H9 (cell line): ENCODE measurements around the gene KRTAP20-2. TPM values are rescaled to one million over a fixed set of nuclear protein-coding genes. Genes with fewer than 3 reads are reported as not detected.

Source experiments
- DNase-seq: peaks from one replicate; pipeline ENCODE4 v3.0.0-alpha.2; 2017
- H2AFZ ChIP-seq: one replicate; pipeline ENCODE4 v1.6.1; 2013; ENCODE audit warnings: mild to moderate bottlenecking, low read length, control low read depth, moderate library complexity
- H2AK5ac ChIP-seq: 2 replicates; pipeline ENCODE4 v1.6.1; 2013; ENCODE audit warnings: low read length, control low read depth, mixed read lengths; ENCODE audit not compliant: insufficient read length
- H2BK120ac ChIP-seq: one replicate; pipeline ENCODE4 v1.6.1; 2013; ENCODE audit warnings: low read depth, mild to moderate bottlenecking, low read length, control low read depth, inconsistent platforms; ENCODE audit not compliant: poor library complexity, severe bottlenecking
- H2BK12ac ChIP-seq: 2 replicates; pipeline ENCODE4 v1.6.1; 2013; ENCODE audit warnings: low read length, control low read depth, mixed read lengths, low read depth; ENCODE audit not compliant: insufficient read length
- H2BK15ac ChIP-seq: 2 replicates; pipeline ENCODE4 v1.6.1; 2013; ENCODE audit warnings: low read depth, low read length, control low read depth
- H2BK20ac ChIP-seq: one replicate; pipeline ENCODE4 v1.6.1; 2013; ENCODE audit warnings: low read depth, mild to moderate bottlenecking, low read length, control low read depth, inconsistent platforms; ENCODE audit not compliant: poor library complexity, severe bottlenecking
- H2BK5ac ChIP-seq: 2 replicates; pipeline ENCODE4 v1.6.1; 2013; ENCODE audit warnings: low read length, control low read depth, mixed read lengths; ENCODE audit not compliant: insufficient read length
- H3K14ac ChIP-seq: 2 replicates; pipeline ENCODE4 v1.6.1; 2013; ENCODE audit warnings: low read length, control low read depth; ENCODE audit not compliant: insufficient read depth
- H3K18ac ChIP-seq: 2 replicates; pipeline ENCODE4 v1.6.1; 2013; ENCODE audit warnings: low read depth, mild to moderate bottlenecking, mixed read lengths, low read length, control low read depth; ENCODE audit not compliant: insufficient read length
- H3K23ac ChIP-seq: 2 replicates; pipeline ENCODE4 v1.6.1; 2013; ENCODE audit warnings: low read length, control low read depth, mixed read lengths, low read depth; ENCODE audit not compliant: insufficient read length
- H3K23me2 ChIP-seq: 2 replicates; pipeline ENCODE4 v1.6.1; 2013; ENCODE audit warnings: low read depth, mild to moderate bottlenecking, mixed read lengths, low read length, control low read depth; ENCODE audit not compliant: insufficient read length, poor library complexity, severe bottlenecking
- H3K27ac ChIP-seq: 2 replicates; pipeline ENCODE4 v1.5.1; 2013; ENCODE audit warnings: low read length, control low read depth, mixed read lengths, low read depth; ENCODE audit not compliant: insufficient read length
- H3K27me3 ChIP-seq: 2 replicates; pipeline ENCODE4 v1.6.1; 2013; ENCODE audit warnings: low read length, control low read depth, inconsistent platforms; ENCODE audit not compliant: insufficient read depth
- H3K4ac ChIP-seq: 2 replicates; pipeline ENCODE4 v1.6.1; 2013; ENCODE audit warnings: low read depth, mild to moderate bottlenecking, control low read depth, inconsistent platforms, low read length, moderate library complexity
- H3K4me1 ChIP-seq: 2 replicates; pipeline ENCODE4 v1.6.1; 2013; ENCODE audit warnings: low read length, control low read depth, inconsistent platforms; ENCODE audit not compliant: insufficient read depth
- H3K4me2 ChIP-seq: 2 replicates; pipeline ENCODE4 v1.6.1; 2013; ENCODE audit warnings: low read length, control low read depth, mixed read lengths; ENCODE audit not compliant: insufficient read length, insufficient read depth
- H3K56ac ChIP-seq: 2 replicates; pipeline ENCODE4 v1.6.1; 2013; ENCODE audit warnings: low read depth, mild to moderate bottlenecking, mixed read lengths, low read length, control low read depth; ENCODE audit not compliant: insufficient read length
- H3K79me1 ChIP-seq: 2 replicates; pipeline ENCODE4 v1.6.1; 2013; ENCODE audit warnings: low read depth, mild to moderate bottlenecking, moderate library complexity, low read length, control low read depth, inconsistent platforms; ENCODE audit not compliant: insufficient read depth, poor library complexity, severe bottlenecking
- H3K79me2 ChIP-seq: 2 replicates; pipeline ENCODE4 v1.6.1; 2013; ENCODE audit warnings: low read length, control low read depth, inconsistent platforms; ENCODE audit not compliant: insufficient read depth
- H3K9ac ChIP-seq: 2 replicates; pipeline ENCODE4 v1.6.1; 2013; ENCODE audit warnings: low read length, control low read depth, mixed read lengths; ENCODE audit not compliant: insufficient read length; ENCODE audit errors: extremely low read depth
- H3K9me3 ChIP-seq: one replicate; pipeline ENCODE4 v1.6.1; 2013; ENCODE audit warnings: low read depth, low read length, inconsistent platforms; ENCODE audit not compliant: control insufficient read depth
- H3T11ph ChIP-seq: one replicate; pipeline ENCODE4 v1.6.1; 2013; ENCODE audit warnings: mild to moderate bottlenecking, low read length, control low read depth, inconsistent platforms
- H4K20me1 ChIP-seq: one replicate; pipeline ENCODE4 v1.6.1; 2013; ENCODE audit not compliant: control insufficient read depth, insufficient read length, insufficient read depth
- H4K5ac ChIP-seq: 2 replicates; pipeline ENCODE4 v1.6.1; 2013; ENCODE audit warnings: low read depth, mild to moderate bottlenecking, mixed read lengths, low read length, control low read depth; ENCODE audit not compliant: insufficient read length
- H4K8ac ChIP-seq: replicated peaks from 2 replicates; pipeline ENCODE4 v1.6.1; 2013; ENCODE audit warnings: low read length, control low read depth, mixed read lengths, low read depth; ENCODE audit not compliant: insufficient read length
- H4K91ac ChIP-seq: 2 replicates; pipeline ENCODE4 v1.6.1; 2013; ENCODE audit warnings: low read depth, mild to moderate bottlenecking, moderate library complexity, mixed read lengths, low read length, control low read depth; ENCODE audit not compliant: insufficient read length
- H3K27ac Mint-ChIP-seq, 3 experiments: 2 replicates in 2 of 3; 3 replicates in 1 of 3; pipeline ENCODE4 v1.8.0; 2020 to 2021; ENCODE audit warnings: mixed read lengths in 3 of 3, mild to moderate bottlenecking in 1 of 3, moderate library complexity in 1 of 3
- H3K27me3 Mint-ChIP-seq: 2 replicates; pipeline ENCODE4 v1.8.0; 2021; ENCODE audit warnings: low read depth, mild to moderate bottlenecking, moderate library complexity, mixed read lengths
- H3K36me3 Mint-ChIP-seq, 3 experiments: 2 replicates in 2 of 3; 3 replicates in 1 of 3; pipeline ENCODE4 v1.8.0; 2020 to 2021; ENCODE audit warnings: low read depth in 3 of 3, mixed read lengths in 3 of 3; ENCODE audit not compliant: insufficient read depth in 1 of 3
- H3K4me1 Mint-ChIP-seq, 2 experiments: 2 replicates each; pipeline ENCODE4 v1.8.0; 2020; ENCODE audit warnings: mixed read lengths in 2 of 2
- H3K4me3 Mint-ChIP-seq, 2 experiments: 2 replicates in 1 of 2; 3 replicates in 1 of 2; pipeline ENCODE4 v1.8.0; 2020 to 2021; ENCODE audit warnings: mild to moderate bottlenecking in 2 of 2, mixed read lengths in 2 of 2, moderate library complexity in 1 of 2
- H3K9me3 Mint-ChIP-seq, 2 experiments: 2 replicates in 1 of 2; 3 replicates in 1 of 2; pipeline ENCODE4 v1.8.0; 2020; ENCODE audit warnings: mild to moderate bottlenecking in 2 of 2, mixed read lengths in 2 of 2, moderate library complexity in 1 of 2
- CTCF ChIP-seq: fragments of 200-600 bp; sonication (generic); conservative IDR thresholded peaks from 3 replicates; pipeline ENCODE4 v1.8.0; 2021; ENCODE audit warnings: antibody characterized with exemption, mild to moderate bottlenecking
- total RNA-seq: library from RNA; stranded (reverse); gene quantifications from 2 replicates; pipeline ENCODE4 v1.2.1, GENCODE V29; 2021

The KRTAP20-2 gene
- total RNA-seq, 1 experiment from 2014 or later = not detected

- H2AFZ ChIP-seq = no peak within 1 kb of the TSS
- H4K91ac ChIP-seq = no peak within 1 kb of the TSS
- H2AK5ac ChIP-seq = no peak within 1 kb of the TSS
- H3K4me1 ChIP-seq = no peaks in the 10 kb centered on the region
- Mint-ChIP-seq H3K27me3 (no peaks in the 10 kb centered on the region), H3K9me3 (peaks cover 0 to 20% of the 10 kb centered on the region in 2 experiments; a peak in 1 of 5 replicates), H3K4me3 (no peak within 1 kb of the TSS), H3K36me3 (peaks cover 0 to 5% (median 0%) of the 10 kb centered on the region in 3 experiments; a peak in 1 of 7 replicates), H3K4me1 (no peaks in the 10 kb centered on the region), H3K27ac (no peak within 1 kb of the TSS)
- H3K23ac ChIP-seq = no peak within 1 kb of the TSS
- no peak for TF ChIP-seq CTCF
- H3T11ph ChIP-seq = no peak within 1 kb of the TSS
- no peak within 1 kb of the TSS for H3K27ac ChIP-seq
- H3K79me2 ChIP-seq = no peaks in the 10 kb centered on the region
- no peaks in the 10 kb centered on the region for H3K23me2 ChIP-seq
- no peaks in the 10 kb centered on the region for H4K20me1 ChIP-seq
- H2BK20ac ChIP-seq = no peak within 1 kb of the TSS
- H2BK12ac ChIP-seq = no peak within 1 kb of the TSS
- no peak within 1 kb of the TSS for H3K4ac ChIP-seq
- no peak for DNase-seq
- H3K18ac ChIP-seq = no peak within 1 kb of the TSS
- no peak within 1 kb of the TSS for H2BK120ac ChIP-seq
- no peak within 1 kb of the TSS for H3K9ac ChIP-seq
- no peak within 1 kb of the TSS for H3K56ac ChIP-seq
- H3K4me2 ChIP-seq = no peak within 1 kb of the TSS
- H3K9me3 ChIP-seq = no peaks in the 10 kb centered on the region
- H4K5ac ChIP-seq = no peak within 1 kb of the TSS
- no peak within 1 kb of the TSS for H4K8ac ChIP-seq
- H2BK15ac ChIP-seq = no peak within 1 kb of the TSS
- H3K79me1 ChIP-seq = no peaks in the 10 kb centered on the region
- no peak within 1 kb of the TSS for H2BK5ac ChIP-seq
- H3K27me3 ChIP-seq = no peaks in the 10 kb centered on the region
- H3K14ac ChIP-seq = no peak within 1 kb of the TSS
Observed at GRCh38 chr21:30590297-30590696, 44.7 kb upstream of the KRTAP20-2 start, which contains the start of gene KRTAP22-2. Gene KRTAP22-2, minus strand, starts transcription at chr21:30590397.
